HG03469 (cell line): Measurements from ENCODE around the gene TMEM273.

Experiments used
- ATAC-seq: cut with Tn5 transposase; IDR thresholded peaks from one replicate; pipeline ENCODE4 v1.9.1; 2021; ENCODE audit warnings: mild to moderate bottlenecking, moderate library complexity, moderate number of reproducible peaks; ENCODE audit not compliant: unreplicated experiment

TMEM273 gene

DNA sequence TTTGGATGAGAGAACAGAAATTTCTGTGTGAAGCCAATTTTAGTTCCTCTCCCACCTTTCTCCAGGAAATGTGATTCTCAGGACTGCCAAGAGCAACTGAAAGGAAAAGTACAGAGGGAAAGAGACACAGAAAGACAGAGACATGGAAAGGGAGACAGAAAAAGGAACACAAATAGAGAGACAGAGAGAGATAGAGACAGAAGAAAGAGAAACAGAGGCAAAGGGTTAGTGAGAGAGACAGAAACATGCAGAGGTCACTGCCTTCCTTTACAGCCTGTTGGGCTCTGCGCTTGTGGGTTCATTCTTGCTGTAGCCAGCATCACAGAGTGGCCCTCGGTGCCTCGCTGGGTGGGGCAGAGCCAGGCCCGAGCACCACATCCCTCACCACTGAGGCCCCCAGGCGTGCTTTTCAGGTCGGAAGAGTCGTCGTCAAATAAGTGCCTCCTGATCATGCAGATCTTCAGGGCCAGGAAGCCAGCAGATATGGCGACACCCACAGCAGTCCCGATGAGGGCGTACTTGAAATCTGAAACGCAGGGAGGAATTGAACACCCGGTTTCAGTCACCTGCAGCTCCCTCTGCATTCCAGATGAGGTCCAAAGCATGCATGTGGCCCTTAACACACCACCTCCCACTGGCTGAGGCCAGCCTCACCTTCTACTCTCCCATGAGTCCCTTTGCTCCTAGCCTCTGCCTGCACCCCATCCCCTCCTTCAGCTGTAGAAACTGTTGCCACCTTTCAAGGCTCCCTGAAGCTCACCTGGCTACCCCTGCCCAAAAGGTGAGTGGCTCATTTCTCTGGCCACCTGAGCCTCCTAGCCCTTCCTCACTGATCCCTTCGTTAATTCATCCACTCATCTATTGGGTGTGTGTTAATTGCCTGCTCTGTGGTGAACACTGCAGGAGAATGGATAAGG, 21.4 kb downstream of the TMEM273 start:
- no peak for ATAC-seq

GRCh38 chr10:49165821-49166483, 22.2 kb downstream of the TMEM273 start:
- no peak for ATAC-seq

DNA sequence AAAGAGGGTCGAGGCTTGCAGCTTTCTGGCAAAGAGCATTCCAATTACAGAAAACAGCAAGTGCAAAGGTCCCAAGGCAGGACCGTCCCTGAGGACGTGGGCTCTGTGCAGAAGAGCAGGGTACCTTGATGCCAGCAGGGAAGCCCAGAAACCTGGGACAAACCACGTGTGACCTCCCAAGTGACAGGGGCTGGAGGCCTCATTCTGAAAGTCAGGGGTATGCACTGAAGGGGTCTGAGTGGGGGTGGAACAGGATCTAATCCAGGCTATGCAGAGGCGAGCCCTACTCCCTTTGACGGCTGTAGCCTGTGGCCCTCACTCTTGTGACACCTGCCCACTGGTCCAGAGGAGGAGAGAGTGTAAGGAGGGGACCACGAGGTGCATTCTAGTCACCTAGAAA, 22.9 kb downstream of the TMEM273 start:
- ATAC-seq = no peak

DNA sequence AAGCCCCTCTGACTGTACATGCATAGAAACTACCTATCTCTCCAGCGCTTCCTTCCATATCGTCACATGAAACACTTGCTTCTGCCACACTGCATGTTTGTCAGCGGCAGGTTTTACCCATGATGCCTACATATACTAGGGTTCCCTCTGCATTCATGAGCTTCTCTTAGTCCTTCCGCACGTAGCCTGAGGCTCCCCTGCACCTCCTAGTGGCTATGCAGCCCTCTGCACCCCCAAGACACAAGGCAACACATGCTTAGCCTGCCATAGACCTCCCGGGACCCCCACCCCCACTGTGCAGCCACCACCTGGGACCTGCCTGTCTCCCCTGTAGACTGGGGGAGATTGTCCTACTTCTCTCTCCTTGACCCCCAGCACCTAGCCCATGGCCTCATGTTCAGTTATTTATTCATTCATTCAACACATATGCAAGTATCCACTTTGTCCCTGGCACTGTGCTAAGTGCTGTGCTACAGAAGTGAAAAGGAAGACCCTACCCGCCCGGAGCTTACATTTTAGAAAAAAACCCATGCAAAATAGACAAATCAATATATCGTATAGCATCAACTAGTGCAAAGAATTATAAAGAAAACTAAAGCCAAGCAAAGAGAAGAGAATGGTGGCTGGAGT, 23.5 kb downstream of the TMEM273 start:
- peak; percentile 78 for ATAC-seq

GRCh38 chr10:49163741-49164140, 24.4 kb downstream of the TMEM273 start:
- no peak for ATAC-seq

DNA sequence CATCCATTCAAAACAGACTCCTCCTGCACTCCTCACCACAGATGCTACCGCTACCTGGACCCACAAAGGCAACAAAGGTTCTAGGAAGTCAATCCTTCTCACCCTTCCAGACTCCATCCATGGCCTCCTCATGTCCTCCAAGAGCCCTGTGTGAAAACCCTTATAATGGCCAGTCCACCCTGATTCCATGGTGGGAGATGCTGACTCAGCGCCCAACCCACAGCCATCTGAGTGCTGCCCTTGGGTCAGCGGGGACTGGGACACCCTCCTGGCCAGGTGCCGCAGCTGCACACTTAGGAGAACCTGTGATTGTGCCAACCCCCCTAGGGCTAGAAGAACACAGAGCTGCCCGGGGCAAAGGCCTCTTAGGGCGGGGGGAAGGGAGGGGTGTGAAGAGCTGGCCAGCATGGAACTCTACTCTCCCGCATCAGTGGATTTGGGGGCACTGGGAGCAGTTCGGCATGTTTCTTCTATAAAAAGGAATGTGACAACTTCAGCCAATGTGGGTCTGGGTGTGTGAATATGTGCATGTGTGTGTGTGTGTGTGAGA, 25.4 kb downstream of the TMEM273 start:
- ATAC-seq = no peak

DNA sequence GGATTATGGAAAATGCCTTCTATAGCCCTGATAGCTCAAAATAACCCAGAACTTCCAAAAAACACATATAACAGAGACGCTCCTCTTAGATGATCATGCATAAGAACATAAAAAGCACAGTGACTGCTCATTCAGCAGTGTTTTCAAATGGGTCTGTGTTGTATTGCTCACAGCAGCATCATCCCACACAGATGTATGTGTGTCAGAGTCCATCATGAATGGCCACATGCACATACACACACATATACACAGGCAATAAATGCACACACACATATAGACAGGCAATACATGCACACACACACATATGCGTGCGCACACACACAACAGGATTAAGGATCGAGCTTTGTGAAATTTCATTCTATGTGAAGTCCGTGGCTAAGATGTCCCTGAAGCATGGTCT, 26.1 kb downstream of the TMEM273 start:
- no peak for ATAC-seq

DNA sequence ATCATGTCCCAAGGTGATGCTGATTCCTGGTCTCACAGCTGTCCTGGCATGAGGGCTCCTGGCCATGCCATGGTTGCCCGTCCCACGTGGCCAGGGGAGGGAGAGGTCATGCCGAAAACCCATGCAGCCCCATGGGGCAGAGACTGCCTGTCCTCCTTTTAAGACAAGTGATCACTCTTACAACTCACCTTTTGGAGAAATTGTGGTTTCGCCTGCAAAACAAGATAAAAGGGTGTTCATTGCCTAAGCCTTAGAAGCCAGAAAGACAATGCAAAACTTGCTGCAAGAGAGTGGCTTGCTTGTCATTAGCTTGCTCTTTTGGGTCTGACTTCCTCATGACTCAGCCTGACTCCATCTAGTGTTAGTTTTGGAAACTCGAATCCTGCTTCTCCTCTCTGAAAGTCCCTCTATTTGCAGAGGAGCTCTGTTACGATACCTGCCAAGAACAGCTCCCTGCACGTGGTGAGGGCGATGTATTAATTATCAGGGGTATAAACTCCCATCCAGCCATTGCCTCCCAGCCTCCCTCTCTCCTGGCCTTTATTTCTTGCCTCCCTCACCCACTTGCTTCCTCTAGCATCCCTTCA, 26.7 kb downstream of the TMEM273 start:
- no peak for ATAC-seq

- no peak for ATAC-seq
Measured at GRCh38 chr10:49160814-49161213, 27.4 kb downstream of the TMEM273 start.

DNA sequence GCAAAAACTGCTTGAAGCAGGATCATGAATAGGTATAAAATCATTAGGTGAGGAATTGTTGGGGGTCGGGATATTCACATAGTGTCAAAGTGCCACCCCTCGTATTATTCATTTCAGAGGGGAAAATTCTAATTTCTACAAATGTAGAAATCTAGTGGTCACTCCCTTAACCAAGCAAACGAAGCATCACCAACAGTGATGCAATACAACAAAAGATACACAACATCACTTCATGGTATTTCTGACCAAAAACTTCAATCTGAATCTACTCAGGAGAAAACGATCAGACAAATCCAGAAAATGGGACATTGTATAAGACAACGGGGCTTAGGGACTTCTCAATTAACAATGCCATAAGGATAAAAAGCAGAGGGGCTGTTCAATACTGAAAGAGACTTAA, 28.1 kb downstream of the TMEM273 start:
- ATAC-seq = no peak

DNA sequence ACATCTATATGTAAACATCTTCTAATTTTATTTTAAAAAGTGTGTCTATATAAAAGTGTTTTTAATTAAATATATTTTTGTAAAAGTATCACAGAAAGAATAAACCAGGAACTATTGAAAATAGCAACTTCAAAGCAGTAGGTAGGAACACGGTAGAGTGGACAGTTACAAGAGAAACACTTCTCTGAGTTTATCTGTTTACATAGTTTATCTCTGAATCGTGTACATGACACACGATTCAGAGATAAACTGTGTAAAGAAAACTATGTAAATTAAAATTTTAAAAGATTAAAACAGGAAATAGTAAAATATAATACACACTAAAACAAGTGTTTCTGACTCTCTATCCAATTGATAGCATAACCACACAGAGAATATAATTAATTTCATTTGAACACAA, 29.3 kb downstream of the TMEM273 start:
- no peak for ATAC-seq

DNA sequence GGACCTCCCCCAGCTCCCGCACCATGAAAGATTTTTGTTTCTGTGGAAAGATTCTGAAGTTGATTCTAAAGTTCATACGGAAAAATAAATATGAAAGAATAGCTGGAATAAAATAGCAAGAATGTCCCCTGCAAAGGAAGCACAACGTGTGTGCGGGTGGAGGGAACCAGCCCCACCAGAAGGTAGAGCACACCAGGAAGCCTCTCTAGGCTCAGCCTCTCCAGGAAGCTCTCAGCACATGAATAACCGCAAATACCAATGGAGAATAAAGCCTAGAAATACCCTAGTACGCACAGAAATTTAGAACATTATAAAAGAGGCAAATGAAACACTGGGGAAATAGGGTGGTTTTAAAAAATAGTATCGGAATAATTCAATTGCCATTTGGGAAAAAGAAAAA, 29.8 kb downstream of the TMEM273 start:
- ATAC-seq = no peak

DNA sequence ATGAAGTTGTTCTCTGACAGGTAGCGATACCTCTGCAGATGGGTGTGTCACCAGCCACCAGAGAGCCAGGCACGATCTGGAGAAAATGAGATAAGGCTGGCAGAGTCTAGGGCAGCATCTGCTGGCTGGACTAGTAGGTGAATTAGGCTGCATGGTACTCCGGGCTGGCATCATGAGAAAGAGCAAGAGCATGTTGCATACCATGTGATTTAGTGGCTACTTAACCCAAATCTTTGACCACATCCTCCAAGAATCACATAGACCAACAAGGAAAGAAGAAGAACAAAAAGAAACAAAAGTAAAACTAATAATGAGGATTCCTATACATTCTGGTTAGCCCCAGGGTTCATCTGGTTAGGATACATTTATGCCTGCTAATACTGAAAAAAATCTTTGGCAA, 31.0 kb downstream of the TMEM273 start:
- ATAC-seq = no peak

DNA sequence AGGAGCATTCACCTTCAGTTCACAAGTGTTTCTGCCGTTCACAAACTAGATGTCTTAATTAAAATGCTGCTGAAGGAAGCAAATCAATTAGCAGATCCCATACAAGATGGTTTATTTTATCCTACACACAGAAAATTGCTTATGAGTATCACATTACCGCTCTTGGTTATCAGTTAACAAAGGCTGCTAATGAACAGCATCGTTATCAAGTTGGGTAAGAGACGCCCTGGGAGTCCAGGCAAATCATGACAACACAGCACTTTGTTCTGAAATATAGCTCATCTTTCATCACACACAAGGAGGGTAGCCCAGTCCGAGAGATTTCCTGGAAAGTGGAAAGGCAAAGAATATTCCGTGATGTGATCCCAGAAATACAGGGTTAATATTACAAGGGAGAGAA, 33.5 kb downstream of the TMEM273 start:
- ATAC-seq = no peak

DNA sequence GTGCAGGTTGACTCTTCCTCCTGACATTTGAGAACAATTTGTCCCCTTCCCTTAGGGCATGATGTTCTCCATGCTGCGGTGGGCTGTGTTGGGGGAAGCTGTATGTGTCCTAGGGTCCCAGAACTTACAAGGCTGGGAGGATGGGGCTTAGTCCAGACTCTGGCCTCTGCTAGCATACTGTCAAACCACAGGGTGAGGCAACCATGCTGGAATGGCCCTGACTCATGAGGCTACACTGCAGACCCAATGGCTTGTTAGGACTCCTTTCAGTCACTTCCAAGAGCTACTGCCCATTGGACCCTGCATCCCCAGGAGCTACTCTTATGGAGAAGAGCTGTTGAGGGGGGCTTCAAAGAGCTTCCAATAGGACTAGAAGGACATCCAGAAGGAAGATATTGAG, 34.2 kb downstream of the TMEM273 start:
- no peak for ATAC-seq

- no peak for ATAC-seq
Measured at GRCh38 chr10:49153115-49153514, 35.1 kb downstream of the TMEM273 start.

DNA sequence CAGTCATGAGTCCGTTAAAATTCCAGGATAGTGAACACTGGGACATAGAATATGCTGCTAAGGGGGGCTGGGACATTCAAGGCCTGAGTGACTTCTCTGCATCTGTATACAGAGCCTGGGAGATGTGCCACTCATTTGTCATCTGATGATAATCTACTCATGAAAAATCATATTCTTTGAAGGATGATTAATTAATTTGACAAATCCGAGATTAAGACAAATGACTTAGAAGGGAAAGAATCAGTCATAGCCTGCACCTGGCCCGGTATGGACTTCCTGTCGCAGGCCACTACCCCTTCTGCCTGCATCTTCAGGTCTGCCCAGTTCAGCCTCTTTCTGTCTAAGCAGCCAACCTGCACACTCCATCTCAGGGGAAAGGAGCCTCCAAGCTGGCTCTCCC, 35.5 kb downstream of the TMEM273 start:
- ATAC-seq = no peak

DNA sequence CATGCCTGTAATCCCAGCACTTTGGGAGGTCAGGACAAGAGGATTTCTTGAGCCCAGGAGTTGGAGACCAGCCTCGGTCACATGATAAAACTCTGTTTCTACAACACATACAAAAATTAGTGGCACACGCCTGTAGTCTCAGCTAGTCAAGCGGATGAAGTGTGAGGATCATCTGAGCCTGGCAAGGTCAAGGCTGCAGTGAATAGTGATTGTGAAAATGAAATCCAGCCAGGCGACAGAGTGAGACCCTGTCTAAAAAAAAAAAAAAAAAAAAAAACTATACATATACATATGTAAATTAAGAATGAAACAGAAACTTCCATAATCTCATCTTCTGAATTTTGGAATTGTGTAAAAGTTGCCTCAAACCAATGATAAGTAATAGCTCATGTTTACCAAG, 36.2 kb downstream of the TMEM273 start:
- ATAC-seq = no peak

DNA sequence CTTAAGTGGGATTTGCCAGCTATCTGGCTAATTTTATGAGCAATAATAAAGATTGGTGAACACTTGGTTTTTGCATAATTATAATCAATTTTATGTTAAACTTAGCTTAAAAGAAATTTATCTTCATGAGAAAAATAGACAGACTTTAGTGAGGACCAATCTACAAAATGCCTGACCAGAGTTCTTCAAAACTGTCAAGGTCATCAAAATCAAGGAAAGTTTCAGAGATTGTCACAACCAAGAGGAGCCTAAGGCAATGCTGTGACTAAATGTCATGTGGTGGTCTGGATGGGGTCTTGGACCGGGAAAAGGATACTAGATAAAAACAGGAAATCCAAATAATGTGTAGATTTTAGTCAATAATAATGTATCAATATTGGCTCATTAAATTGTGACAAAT, 36.7 kb downstream of the TMEM273 start:
- ATAC-seq = no peak

GRCh38 chr10:49151025-49151445, 37.2 kb downstream of the TMEM273 start:
- no peak for ATAC-seq

DNA sequence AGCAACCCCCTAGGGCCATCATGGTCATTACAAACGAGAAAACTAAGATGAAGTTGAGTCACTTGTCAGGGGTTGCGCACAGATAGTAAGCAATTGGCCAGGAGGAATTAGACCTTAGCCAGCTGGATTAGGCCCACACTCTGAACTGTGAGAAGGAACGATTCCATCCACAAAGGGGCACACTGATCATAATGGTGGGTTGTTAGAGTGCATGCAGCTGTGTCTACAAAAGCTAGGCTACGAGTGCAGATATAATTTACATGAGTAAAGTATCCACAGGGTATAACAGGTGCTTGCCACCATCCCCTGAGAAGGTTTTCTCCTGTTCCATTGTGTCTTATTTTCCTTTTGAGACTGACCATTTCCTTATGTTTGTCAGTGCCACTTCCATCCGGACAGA, 37.8 kb downstream of the TMEM273 start:
- no peak for ATAC-seq
